Astrocyte of the cerebellum (primary cell): Measurements from ENCODE around the gene CRY2.
"Not testable (repeated sequence)": the region's sequence is repeated elsewhere in the genome, so short reads cannot be mapped to it uniquely, and the experiment has no call there.

Experiments used
- DNase-seq: peaks from one replicate; pipeline ENCODE4 v3.0.0-alpha.2; 2011; ENCODE audit warnings: low read depth
- H3K4me3 ChIP-seq: 2 replicates; pipeline ENCODE4 v1.5.1; 2011; ENCODE audit warnings: mild to moderate bottlenecking, low read depth, low read length, moderate library complexity
- CTCF ChIP-seq: IDR thresholded peaks from 2 replicates; pipeline ENCODE4 v1.5.1; 2012; ENCODE audit warnings: low read length, low read depth, moderate library complexity, mild to moderate bottlenecking; ENCODE audit errors: missing control alignments
- in situ Hi-C: cut with HindIII; loops from 2 replicates; pipeline ENCODE4 v1.10.0; 2017; ENCODE audit warnings: low sequenced_read_pairs

CRY2 gene

GRCh38 chr11:45904309-45904915 is 57.1 kb downstream of the CRY2 start:
- H3K4me3 ChIP-seq = no peak overlapping the region
- no peak for DNase-seq

GRCh38 chr11:45905095-45905494 is 57.8 kb downstream of the CRY2 start:
- no peak for DNase-seq
- H3K4me3 ChIP-seq = no peak overlapping the region
- no peak for TF ChIP-seq CTCF
- in situ Hi-C loops = no loop called here

More at GRCh38 chr11:45904309-45904915, 57.1 kb downstream of the CRY2 start:
- TF ChIP-seq CTCF = no peak
- in situ Hi-C loops = no loop called here

- in situ Hi-C loops, DNase-seq, H3K4me3 ChIP-seq: not testable (repeated sequence)
Measured at GRCh38 chr11:45905576-45905975, 58.3 kb downstream of the CRY2 start.

- no peak for TF ChIP-seq CTCF
- DNase-seq = no peak
- in situ Hi-C loops = no loop called here
- no peak overlapping the region for H3K4me3 ChIP-seq
Measured at GRCh38 chr11:45906096-45906682, 58.9 kb downstream of the CRY2 start.

- no peak for TF ChIP-seq CTCF
- H3K4me3 ChIP-seq = no peak within 1 kb of the TSS
- DNase-seq = no peak
- in situ Hi-C loops = no loop called here
Measured at GRCh38 chr11:45906965-45907611, 59.8 kb downstream of the CRY2 start, which contains the start of gene FREY1. TSS of gene FREY1 (minus strand) at chr11:45907271. CDS start at chr11:45907245, 26 bp downstream.

GRCh38 chr11:45907911-45908370 is 60.7 kb downstream of the CRY2 start:
- in situ Hi-C loops = no loop called here
- DNase-seq = no peak
- H3K4me3 ChIP-seq = no peak overlapping the region
- TF ChIP-seq CTCF = no peak
